Measurements from ENCODE around the gene LRRFIP1. TPM values are rescaled to one million over a fixed set of nuclear protein-coding genes. Genes with fewer than 3 reads are reported as not detected.
A peak's percentile ranks its signal among the peaks of the same experiment; 100 is the strongest.

Gene LRRFIP1
- total and polyA plus RNA-seq, 10 of the 15 experiments (the other 5 are each of a cell fraction or from before 2014, with no cell fraction given), result 36.2 to 120 (median 74.3) TPM

- Histone ChIP-seq H3K79me2 (ENCODE audit: control insufficient read depth, insufficient read depth, low read length) (no peaks in the 10 kb centered on the region), H3K4me3 (no peak overlapping the region), H3K4me1 (ENCODE audit: control insufficient read depth, insufficient read depth, low read length) (no peaks in the 10 kb centered on the region), H3K36me3 (ENCODE audit: control insufficient read depth in 2 of 2, insufficient read depth in 2 of 2, low read length in 1 of 2) (no peaks in the 10 kb centered on the region), H2AFZ (ENCODE audit: control insufficient read depth, low read depth, low read length) (no peak overlapping the region), H3K9ac (ENCODE audit: control insufficient read depth, insufficient read depth, low read length) (no peak overlapping the region), H4K20me1 (ENCODE audit: control insufficient read depth, insufficient read depth) (no peaks in the 10 kb centered on the region), H3K27me3 (replicated peaks in 1 of 2; ENCODE audit: control insufficient read depth in 2 of 2, insufficient read depth in 2 of 2, low read length in 1 of 2) (peaks cover 9 to 11% of the 10 kb centered on the region in 2 experiments; a peak in 3 of 4 replicates), H3K27ac (ENCODE audit: control insufficient read depth, insufficient read depth) (no peak overlapping the region), H3K4me2 (ENCODE audit: control insufficient read depth, insufficient read depth) (no peak overlapping the region), H3K9me3 (replicated peaks; ENCODE audit: control insufficient read depth, insufficient read depth, low read length) (no peaks in the 10 kb centered on the region)
- no peak for DNase-seq (ENCODE audit: low read depth, low spot score)
- no peak for ATAC-seq
- BruUV-seq (replicated peaks), result no TSS peak
- POLR2A ChIA-PET, result no interaction called here
- CTCF ChIA-PET, result no interaction called here
- SMC1A ChIA-PET (ENCODE audit: uncharacterized antibody, unreplicated experiment), result no interaction called here
- no peak for FAIRE-seq
- intact Hi-C loops (cut with micrococcal nuclease; ENCODE audit: unreplicated experiment), result no loop called here
- 37% methylated on average over 12 of the region's 12 CpGs for WGBS (ENCODE audit: insufficient coverage, insufficient replicate concordance, low lambda C conversion rate, missing lambda C conversion rate)
- no peak for TF ChIP-seq LARP7 (IDR thresholded peaks at IDR 0.05)
- TF ChIP-seq KAT2A (conservative IDR thresholded peaks at IDR 0.05; ENCODE audit: control insufficient read depth, low read depth, low read length), result no peak
- no peak for TF ChIP-seq SIX5 (IDR thresholded peaks at IDR 0.05; ENCODE audit: low read depth, low read length, severe bottlenecking)
- TF ChIP-seq SREBF1 (IDR thresholded peaks at IDR 0.05; ENCODE audit: low read length), result no peak
- TF ChIP-seq GATAD2B (conservative IDR thresholded peaks at IDR 0.05; ENCODE audit: low read depth), result no peak
- RAD21 ChIA-PET (ENCODE audit: unreplicated experiment), result no interaction called here
- in situ Hi-C loops (cut with MboI), result no loop called here
Measured at GRCh38 chr2:237630216-237631000, 3.0 kb downstream of the LRRFIP1 start.

- intact Hi-C loops (cut with micrococcal nuclease; ENCODE audit: unreplicated experiment) (no loop called here), in situ Hi-C loops (cut with MboI) (no loop called here)
- H3K4me3 ChIP-seq, result no peak overlapping the region
- no peak overlapping the region for H3K27ac ChIP-seq (ENCODE audit: control insufficient read depth, insufficient read depth)
- no peak overlapping the region for H2AFZ ChIP-seq (ENCODE audit: control insufficient read depth, low read depth, low read length)
- H3K9me3 ChIP-seq (replicated peaks; ENCODE audit: control insufficient read depth, insufficient read depth, low read length), result no peaks in the 10 kb centered on the region
- ATAC-seq, result 0 out of 3 replicates have a peak, but pooled peaks have one; percentile 20
- DNase-seq (ENCODE audit: low read depth, low spot score), result no peak
- ChIA-PET CTCF (no interaction called here), POLR2A (no interaction called here), RAD21 (ENCODE audit: unreplicated experiment) (no interaction called here), SMC1A (ENCODE audit: uncharacterized antibody, unreplicated experiment) (no interaction called here)
- no peak overlapping the region for H3K4me2 ChIP-seq (ENCODE audit: control insufficient read depth, insufficient read depth)
- no peaks in the 10 kb centered on the region for H3K4me1 ChIP-seq (ENCODE audit: control insufficient read depth, insufficient read depth, low read length)
- WGBS (ENCODE audit: insufficient coverage, insufficient replicate concordance, low lambda C conversion rate, missing lambda C conversion rate), result 32% methylated on average over 14 of the region's 14 CpGs
- no TSS peak for BruUV-seq (replicated peaks)
- H3K9ac ChIP-seq (ENCODE audit: control insufficient read depth, insufficient read depth, low read length), result no peak overlapping the region
- no peak for FAIRE-seq
- H3K27me3 ChIP-seq (replicated peaks in 1 of 2; ENCODE audit: control insufficient read depth in 2 of 2, insufficient read depth in 2 of 2, low read length in 1 of 2), result peaks cover 4 to 9% of the 10 kb centered on the region in 2 experiments; a peak in 3 of 4 replicates
- H3K79me2 ChIP-seq (ENCODE audit: control insufficient read depth, insufficient read depth, low read length), result no peaks in the 10 kb centered on the region
- H3K36me3 ChIP-seq (ENCODE audit: control insufficient read depth in 2 of 2, insufficient read depth in 2 of 2, low read length in 1 of 2), result no peaks in the 10 kb centered on the region
- TF ChIP-seq SP1 (IDR thresholded peaks at IDR 0.05; ENCODE audit: low read depth, low read length) (no peak), RCOR1 (conservative IDR thresholded peaks at IDR 0.05; ENCODE audit: low read depth, low read length) (no peak), BMI1 (IDR thresholded peaks at IDR 0.05; ENCODE audit: borderline replicate concordance) (no peak), KLF5 (IDR thresholded peaks at IDR 0.05; ENCODE audit: partially characterized antibody) (no peak)
- no peaks in the 10 kb centered on the region for H4K20me1 ChIP-seq (ENCODE audit: control insufficient read depth, insufficient read depth)
Measured at GRCh38 chr2:237631007-237631785, 3.8 kb downstream of the LRRFIP1 start.

All from GM12878 (cell line).